SK-N-SH (cell line): ENCODE measurements around the gene MPO. TPM values are rescaled to one million over a fixed set of nuclear protein-coding genes. Genes with fewer than 3 reads are reported as not detected.

Source experiments
- CTCF ChIA-PET: fragments of 300-600, 350-600 bp; formaldehyde crosslinking; extraction: SDS; loops from one replicate; lab custom pipeline; 2021; lab: Yijun Ruan, JAX
- POLR2A ChIA-PET: fragments of 350-600 bp; sonication (Branson Sonifier 250); formaldehyde crosslinking; extraction: SDS; loops from one replicate; lab custom pipeline; 2020; ENCODE audit warnings: antibody characterized with exemption, inconsistent platforms; lab: Yijun Ruan, JAX
- DNase-seq: peaks from one replicate; pipeline ENCODE4 v3.0.0; 2012
- H2AFZ ChIP-seq: fragments of 200-600 bp; sonication (generic); 2 replicates; pipeline ENCODE4 v1.8.1; 2016; ENCODE audit warnings: antibody characterized with exemption, mild to moderate bottlenecking, low read depth
- H3F3A ChIP-seq: fragments of 200-600 bp; sonication (generic); replicated peaks from 2 replicates; pipeline ENCODE3; 2016; ENCODE audit warnings: antibody characterized with exemption, mild to moderate bottlenecking; ENCODE audit not compliant: insufficient read depth
- H3K27ac ChIP-seq, 2 experiments: fragments of 200-500 bp in 1 of 2; fragments of 200-600 bp in 1 of 2; sonication (Bioruptor generic) in 1 of 2; sonication (generic), shearing (Covaris generic) in 1 of 2; 2 replicates each; pipeline versions ENCODE4 v1.5.1 to v1.6.1; 2014 to 2016; ENCODE audit warnings: low read depth in 2 of 2, inconsistent platforms in 1 of 2, low read length in 1 of 2, mild to moderate bottlenecking in 1 of 2, mixed read lengths in 1 of 2
- H3K27me3 ChIP-seq: fragments of 200-600 bp; sonication (generic), shearing (Covaris generic); 2 replicates; pipeline ENCODE4 v1.6.1; 2016; ENCODE audit warnings: mixed run types; ENCODE audit not compliant: insufficient read depth
- H3K36me3 ChIP-seq, 2 experiments: fragments of 200-500 bp in 1 of 2; fragments of 200-600 bp in 1 of 2; sonication (Bioruptor generic) in 1 of 2; sonication (generic) in 1 of 2; replicated peaks in 1 of 2; 2 replicates each; pipeline versions ENCODE3 to v1.5.1; 2014 to 2016; ENCODE audit warnings: low read length in 1 of 2, mild to moderate bottlenecking in 1 of 2; ENCODE audit not compliant: insufficient read depth in 2 of 2, control insufficient read depth in 1 of 2
- H3K4me1 ChIP-seq, 2 experiments: fragments of 200-500 bp in 1 of 2; fragments of 200-600 bp in 1 of 2; sonication (Bioruptor generic) in 1 of 2; sonication (generic), shearing (Covaris generic) in 1 of 2; 2 replicates each; pipeline versions ENCODE4 v1.5.1 to v1.6.1; 2014 to 2016; ENCODE audit warnings: low read depth in 1 of 2, low read length in 1 of 2, mixed run types in 1 of 2; ENCODE audit not compliant: insufficient read depth in 2 of 2, control insufficient read depth in 1 of 2
- H3K4me2 ChIP-seq: fragments of 200-600 bp; sonication (generic), shearing (Covaris generic); 2 replicates; pipeline ENCODE4 v1.6.1; 2017; ENCODE audit warnings: mixed run types
- H3K4me3 ChIP-seq, 2 experiments: fragments of 200-500 bp in 1 of 2; fragments of 200-600 bp in 1 of 2; sonication (Bioruptor generic) in 1 of 2; sonication (generic), shearing (Covaris generic) in 1 of 2; 2 replicates each; pipeline versions ENCODE4 v1.5.1 to v1.8.1; 2014 to 2016; ENCODE audit warnings: low read depth in 2 of 2, inconsistent platforms in 1 of 2, low read length in 1 of 2, mild to moderate bottlenecking in 1 of 2, mixed read lengths in 1 of 2, moderate library complexity in 1 of 2
- H3K79me2 ChIP-seq: fragments of 200-600 bp; sonication (generic); 2 replicates; pipeline ENCODE4 v1.8.1; 2017; ENCODE audit warnings: mild to moderate bottlenecking; ENCODE audit not compliant: insufficient read depth
- H3K9ac ChIP-seq: fragments of 200-600 bp; sonication (generic); 2 replicates; pipeline ENCODE4 v1.6.1; 2017; ENCODE audit warnings: mixed run types
- H3K9me2 ChIP-seq: fragments of 200-600 bp; sonication (generic); 2 replicates; pipeline ENCODE4 v1.6.1; 2017; ENCODE audit warnings: mixed run types
- H3K9me3 ChIP-seq: fragments of 200-600 bp; sonication (generic); 2 replicates; pipeline ENCODE4 v1.6.1; 2017; ENCODE audit warnings: mixed run types, mild to moderate bottlenecking, moderate library complexity
- H4K20me1 ChIP-seq: fragments of 200-600 bp; sonication (generic); 2 replicates; pipeline ENCODE4 v1.6.1; 2017; ENCODE audit warnings: mild to moderate bottlenecking, mixed run types; ENCODE audit not compliant: insufficient read depth
- CTCF ChIP-seq: fragments of 200-600 bp; sonication (generic); IDR thresholded peaks from 2 replicates; pipeline ENCODE4 v1.6.1; 2017; ENCODE audit warnings: antibody characterized with exemption, mild to moderate bottlenecking, moderate library complexity
- EP300 ChIP-seq, 2 experiments: IDR thresholded peaks; 2 replicates each; pipeline versions ENCODE4 v1.4.0 to v1.6.1; 2012; ENCODE audit warnings: borderline replicate concordance in 1 of 2, low read depth in 1 of 2, low read length in 1 of 2
- EZH2phosphoT487 ChIP-seq: fragments of 200-600 bp; sonication (generic); IDR thresholded peaks from 2 replicates; pipeline ENCODE4 v1.6.1; 2017; ENCODE audit warnings: low read depth, mixed run types, mild to moderate bottlenecking, antibody characterized with exemption, moderate library complexity, borderline replicate concordance
- FOXJ3 ChIP-seq: sonication (generic); formaldehyde crosslinking; IDR thresholded peaks from 2 replicates; pipeline ENCODE4 v1.5.1; 2020; ENCODE audit warnings: mild to moderate bottlenecking, missing genetic modification reagents
- GATA2 ChIP-seq: sonication (generic); formaldehyde crosslinking; IDR thresholded peaks from 2 replicates; pipeline ENCODE4 v1.5.0; 2020; ENCODE audit warnings: mild to moderate bottlenecking, missing genetic modification reagents
- JUND ChIP-seq: IDR thresholded peaks from 2 replicates; pipeline ENCODE4 v1.4.0; 2012
- MAX ChIP-seq: IDR thresholded peaks from 2 replicates; pipeline ENCODE4 v1.4.0; 2012; ENCODE audit warnings: low read depth
- MEF2A ChIP-seq: IDR thresholded peaks from 2 replicates; pipeline ENCODE4 v1.4.0; 2012; ENCODE audit warnings: low read depth, borderline replicate concordance
- NFIC ChIP-seq: IDR thresholded peaks from 2 replicates; pipeline ENCODE4 v1.4.0; 2012; ENCODE audit warnings: borderline replicate concordance
- NRF1 ChIP-seq: IDR thresholded peaks from 2 replicates; pipeline ENCODE4 v1.6.1; 2012; ENCODE audit warnings: low read depth, mild to moderate bottlenecking, low read length
- RAD21 ChIP-seq: IDR thresholded peaks from 2 replicates; pipeline ENCODE4 v1.6.1; 2012; ENCODE audit warnings: mild to moderate bottlenecking, low read length
- RCOR1 ChIP-seq: fragments of 150-350 bp; IDR thresholded peaks from 2 replicates; pipeline ENCODE4 v1.6.1; 2017; ENCODE audit warnings: antibody characterized with exemption, low read length
- RFX5 ChIP-seq: IDR thresholded peaks from 2 replicates; pipeline ENCODE4 v1.6.1; 2012; ENCODE audit warnings: mild to moderate bottlenecking, improper control_type of control experiment, low read length
- SIN3A ChIP-seq: IDR thresholded peaks from 2 replicates; pipeline ENCODE4 v1.6.1; 2012; ENCODE audit warnings: low read depth, mild to moderate bottlenecking, low read length, moderate library complexity, borderline replicate concordance
- TAF1 ChIP-seq: IDR thresholded peaks from 2 replicates; pipeline ENCODE4 v1.6.1; 2012; ENCODE audit warnings: low read depth, mild to moderate bottlenecking, low read length, moderate library complexity, borderline replicate concordance
- TCF12 ChIP-seq: IDR thresholded peaks from 2 replicates; pipeline ENCODE4 v1.4.0; 2012
- TEAD4 ChIP-seq: IDR thresholded peaks from 2 replicates; pipeline ENCODE4 v1.4.0; 2012; ENCODE audit warnings: mild to moderate bottlenecking, borderline replicate concordance; ENCODE audit not compliant: insufficient read depth
- USF1 ChIP-seq: IDR thresholded peaks from 2 replicates; pipeline ENCODE4 v1.4.0; 2012; ENCODE audit warnings: low read depth, borderline replicate concordance
- WGBS: methylation state at CpG from one replicate; pipeline ENCODE4 v1.1.6; 2017; ENCODE audit warnings: low lambda C conversion rate; 5-methylcytosine and 5-hydroxymethylcytosine counted together
- polyA plus RNA-seq, 3 experiments: library from polyadenylated mRNA; depleted of rRNA; stranded (reverse); fragments of >200 nt; gene quantifications; 2 replicates each; pipeline ENCODE4 v1.2.3, GENCODE V29; 2012
- TF ChIP-seq, protein P1 (sequence below): IDR thresholded peaks from 2 replicates; pipeline ENCODE4; 2012
- TF ChIP-seq, protein P2 (sequence below): fragments of 150-350 bp; IDR thresholded peaks from 2 replicates; pipeline ENCODE4 v1.6.1; 2016; ENCODE audit warnings: mild to moderate bottlenecking, low read depth, low read length
- TF ChIP-seq, protein P3 (sequence below): fragments of 150-350 bp; IDR thresholded peaks from 2 replicates; pipeline ENCODE4 v1.6.1; 2017; ENCODE audit warnings: antibody characterized with exemption, low read length, low read depth, borderline replicate concordance

Gene MPO
- polyA plus RNA-seq, 1 of the 3 experiments (the other 2 are of a cell fraction) = not detected

DNA sequence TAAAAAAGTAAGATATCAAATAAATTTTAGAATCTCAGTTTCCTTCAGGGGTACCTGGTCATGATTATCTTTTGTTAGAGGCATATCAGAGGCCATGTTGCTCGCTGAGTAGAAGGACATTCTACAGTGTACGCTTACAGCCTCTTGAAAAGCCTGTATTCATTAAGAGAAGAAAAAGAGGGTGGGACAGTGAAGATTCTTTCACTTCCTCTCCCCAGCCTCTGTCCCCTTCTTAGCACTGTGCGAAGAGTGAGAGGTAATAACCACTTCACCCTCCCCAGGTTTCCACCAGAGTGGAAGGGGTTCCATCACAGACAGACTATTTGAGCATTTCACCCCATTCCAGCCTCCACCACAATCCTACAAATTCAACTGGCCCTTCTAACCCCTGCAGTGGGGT, 47.2 kb downstream of the MPO start:
- POLR2A ChIA-PET = no interaction called here

DNA sequence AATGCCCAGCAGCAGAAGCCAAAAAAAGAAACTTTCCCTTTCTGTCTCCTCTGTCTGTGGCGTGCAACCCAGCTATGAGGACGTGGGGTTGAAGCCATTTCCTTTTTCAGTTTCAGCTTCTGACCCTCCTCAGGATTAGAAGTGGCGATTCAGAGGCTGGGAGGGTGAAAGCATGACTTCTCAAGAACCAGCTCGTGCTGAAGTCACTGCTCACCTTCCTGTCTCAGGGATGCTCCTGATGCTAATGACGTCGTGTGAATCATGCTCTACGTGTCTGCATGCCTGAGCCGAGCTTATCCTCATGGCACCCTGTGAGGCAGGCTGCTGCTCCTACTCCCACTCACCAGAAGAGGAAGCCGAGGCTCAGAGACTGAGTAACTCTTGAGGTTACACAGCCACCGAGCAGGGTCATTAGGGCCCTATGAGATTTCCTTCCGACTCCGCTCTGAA, 48.0 kb downstream of the MPO start:
- no peaks in the 10 kb centered on the region for H3K9me3 ChIP-seq
- no peak overlapping the region for H3K4me3 ChIP-seq
- no peak overlapping the region for H3K27ac ChIP-seq
- H3K4me2 ChIP-seq = no peak overlapping the region
- H4K20me1 ChIP-seq = no peaks in the 10 kb centered on the region
- WGBS = 44% methylated on average over 12 of the region's 12 CpGs
- ChIA-PET POLR2A (no interaction called here), CTCF (interaction anchor here (1.1 to 4.0 kb wide), 3 partner anchors 13 to 32 kb away, joined by 3 to 33 read pairs (median 7); partner anchors contain the start of gene MKS1)
- no peaks in the 10 kb centered on the region for H3K9me2 ChIP-seq
- H3K36me3 ChIP-seq = no peaks in the 10 kb centered on the region
- H2AFZ ChIP-seq = peak overlapping the region; percentile 15; the same call in 1 of the 2 replicates
- no peaks in the 10 kb centered on the region for H3K4me1 ChIP-seq
- H3K79me2 ChIP-seq = no peaks in the 10 kb centered on the region
- no peak overlapping the region for H3K9ac ChIP-seq
- DNase-seq = no peak
- H3F3A ChIP-seq = no peaks in the 10 kb centered on the region
- H3K27me3 ChIP-seq = peaks cover 30% of the 10 kb centered on the region
- TF ChIP-seq, protein P1, sequence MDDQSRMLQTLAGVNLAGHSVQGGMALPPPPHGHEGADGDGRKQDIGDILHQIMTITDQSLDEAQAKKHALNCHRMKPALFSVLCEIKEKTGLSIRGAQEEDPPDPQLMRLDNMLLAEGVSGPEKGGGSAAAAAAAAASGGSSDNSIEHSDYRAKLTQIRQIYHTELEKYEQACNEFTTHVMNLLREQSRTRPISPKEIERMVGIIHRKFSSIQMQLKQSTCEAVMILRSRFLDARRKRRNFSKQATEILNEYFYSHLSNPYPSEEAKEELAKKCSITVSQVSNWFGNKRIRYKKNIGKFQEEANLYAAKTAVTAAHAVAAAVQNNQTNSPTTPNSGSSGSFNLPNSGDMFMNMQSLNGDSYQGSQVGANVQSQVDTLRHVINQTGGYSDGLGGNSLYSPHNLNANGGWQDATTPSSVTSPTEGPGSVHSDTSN = no peak
- TF ChIP-seq JUND (no peak), NFIC (no peak), CTCF (no peak), NRF1 (no peak), MEF2A (no peak), EZH2phosphoT487 (no peak), MAX (no peak), RCOR1 (no peak)
- TF ChIP-seq, protein P2, sequence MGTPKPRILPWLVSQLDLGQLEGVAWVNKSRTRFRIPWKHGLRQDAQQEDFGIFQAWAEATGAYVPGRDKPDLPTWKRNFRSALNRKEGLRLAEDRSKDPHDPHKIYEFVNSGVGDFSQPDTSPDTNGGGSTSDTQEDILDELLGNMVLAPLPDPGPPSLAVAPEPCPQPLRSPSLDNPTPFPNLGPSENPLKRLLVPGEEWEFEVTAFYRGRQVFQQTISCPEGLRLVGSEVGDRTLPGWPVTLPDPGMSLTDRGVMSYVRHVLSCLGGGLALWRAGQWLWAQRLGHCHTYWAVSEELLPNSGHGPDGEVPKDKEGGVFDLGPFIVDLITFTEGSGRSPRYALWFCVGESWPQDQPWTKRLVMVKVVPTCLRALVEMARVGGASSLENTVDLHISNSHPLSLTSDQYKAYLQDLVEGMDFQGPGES = no peak

More for the DNA sequence above, 47.2 kb downstream of the MPO start:
- no peak overlapping the region for H3K9ac ChIP-seq
- H3K36me3 ChIP-seq = no peaks in the 10 kb centered on the region
- no peaks in the 10 kb centered on the region for H3K4me1 ChIP-seq
- H3K9me3 ChIP-seq = no peaks in the 10 kb centered on the region
- CTCF ChIA-PET = no interaction called here
- no peaks in the 10 kb centered on the region for H4K20me1 ChIP-seq
- TF ChIP-seq RAD21 (no peak), SIN3A (no peak), TAF1 (no peak), TEAD4 (no peak), GATA2 (CRISPR knock-in tag) (no peak), RCOR1 (no peak), MEF2A (no peak), MAX (no peak), RFX5 (no peak), FOXJ3 (CRISPR knock-in tag) (no peak), EZH2phosphoT487 (no peak), EP300 (IDR thresholded peaks at IDR 0.05; ENCODE audit: borderline replicate concordance in 1 of 2, low read depth in 1 of 2, low read length in 1 of 2) (no peak), USF1 (no peak), TCF12 (no peak)
- TF ChIP-seq, protein P3, sequence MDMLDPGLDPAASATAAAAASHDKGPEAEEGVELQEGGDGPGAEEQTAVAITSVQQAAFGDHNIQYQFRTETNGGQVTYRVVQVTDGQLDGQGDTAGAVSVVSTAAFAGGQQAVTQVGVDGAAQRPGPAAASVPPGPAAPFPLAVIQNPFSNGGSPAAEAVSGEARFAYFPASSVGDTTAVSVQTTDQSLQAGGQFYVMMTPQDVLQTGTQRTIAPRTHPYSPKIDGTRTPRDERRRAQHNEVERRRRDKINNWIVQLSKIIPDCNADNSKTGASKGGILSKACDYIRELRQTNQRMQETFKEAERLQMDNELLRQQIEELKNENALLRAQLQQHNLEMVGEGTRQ = no peak
- no peaks in the 10 kb centered on the region for H3K9me2 ChIP-seq
- H2AFZ ChIP-seq = no peak overlapping the region
- no peaks in the 10 kb centered on the region for H3K79me2 ChIP-seq
- no peak overlapping the region for H3K4me3 ChIP-seq
- no peak for DNase-seq
- no peak overlapping the region for H3K4me2 ChIP-seq
- H3K27ac ChIP-seq = no peak overlapping the region
- peaks cover 38% of the 10 kb centered on the region for H3K27me3 ChIP-seq
- H3F3A ChIP-seq = no peaks in the 10 kb centered on the region
- WGBS = 70% methylated on average over 3 of the region's 3 CpGs
